ENCODE measurements around the gene NOTO. TPM values are rescaled to one million over a fixed set of nuclear protein-coding genes. Genes with fewer than 3 reads are reported as not detected.
A peak's percentile ranks its signal among the peaks of the same experiment; 100 is the strongest.

NOTO gene
- total RNA-seq, 2 donors from 2014 or later, result not detected

- no peak overlapping the region for H3K27ac ChIP-seq
- intact Hi-C loops (cut with DNase I), result no loop called here
- no peaks in the 10 kb centered on the region for H3K4me1 ChIP-seq
Observed at GRCh38 chr2:73235315-73236028, 33.1 kb downstream of the NOTO start.

GRCh38 chr2:73237168-73237567 lies 34.8 kb downstream of the NOTO start:
- intact Hi-C loops (cut with DNase I), result no loop called here
- no peak for DNase-seq
- no peaks in the 10 kb centered on the region for H3K36me3 ChIP-seq
- H3K27me3 ChIP-seq, result no peaks in the 10 kb centered on the region
- no peak overlapping the region for H3K4me3 ChIP-seq
- H3K9ac ChIP-seq (ENCODE audit: low read depth in 2 of 2, low read length in 2 of 2), result no peak overlapping the region
- no peak for TF ChIP-seq CTCF (IDR thresholded peaks at IDR 0.05)
- no peaks in the 10 kb centered on the region for H3K4me1 ChIP-seq
- H3K9me3 ChIP-seq, result no peaks in the 10 kb centered on the region
- no peak overlapping the region for H3K27ac ChIP-seq

More at GRCh38 chr2:73235315-73236028, 33.1 kb downstream of the NOTO start:
- no peak for DNase-seq
- no peaks in the 10 kb centered on the region for H3K36me3 ChIP-seq
- no peaks in the 10 kb centered on the region for H3K27me3 ChIP-seq
- H3K9me3 ChIP-seq, result no peaks in the 10 kb centered on the region
- TF ChIP-seq CTCF (IDR thresholded peaks at IDR 0.05), result no peak
- peak overlapping the region; percentile 76 for H3K4me3 ChIP-seq
- H3K9ac ChIP-seq (ENCODE audit: low read depth in 2 of 2, low read length in 2 of 2), result peak overlapping the region; percentile 82 to 99

- no peak for TF ChIP-seq CTCF (IDR thresholded peaks at IDR 0.05)
- Histone ChIP-seq H3K4me1 (no peaks in the 10 kb centered on the region), H3K9ac (ENCODE audit: low read depth in 2 of 2, low read length in 2 of 2) (no peak overlapping the region), H3K36me3 (peaks cover 7% of the 10 kb centered on the region), H3K27ac (no peak overlapping the region), H3K27me3 (no peaks in the 10 kb centered on the region), H3K4me3 (no peak overlapping the region), H3K9me3 (no peaks in the 10 kb centered on the region)
- intact Hi-C loops (cut with DNase I), result no loop called here
- no peak for DNase-seq
Observed at GRCh38 chr2:73238149-73238548, 35.8 kb downstream of the NOTO start.

- no peaks in the 10 kb centered on the region for H3K9me3 ChIP-seq
- no peak overlapping the region for H3K27ac ChIP-seq
- H3K36me3 ChIP-seq, result peaks cover 11% of the 10 kb centered on the region
- H3K4me1 ChIP-seq, result no peaks in the 10 kb centered on the region
- no peak overlapping the region for H3K4me3 ChIP-seq
- TF ChIP-seq CTCF (IDR thresholded peaks at IDR 0.05), result no peak
- no peak overlapping the region for H3K9ac ChIP-seq (ENCODE audit: low read depth in 2 of 2, low read length in 2 of 2)
- intact Hi-C loops (cut with DNase I), result no loop called here
- DNase-seq, result no peak
- H3K27me3 ChIP-seq, result no peaks in the 10 kb centered on the region
Observed at GRCh38 chr2:73238976-73239375, 36.6 kb downstream of the NOTO start.

GRCh38 chr2:73239776-73240175 lies 37.4 kb downstream of the NOTO start:
- H3K4me1 ChIP-seq, result no peaks in the 10 kb centered on the region
- H3K27ac ChIP-seq, result no peak overlapping the region
- DNase-seq, result no peak
- H3K9ac ChIP-seq (ENCODE audit: low read depth in 2 of 2, low read length in 2 of 2), result no peak overlapping the region
- peaks cover 19% of the 10 kb centered on the region for H3K36me3 ChIP-seq
- no peak for TF ChIP-seq CTCF (IDR thresholded peaks at IDR 0.05)
- H3K27me3 ChIP-seq, result no peaks in the 10 kb centered on the region
- intact Hi-C loops (cut with DNase I), result no loop called here
- H3K4me3 ChIP-seq, result no peak overlapping the region
- no peaks in the 10 kb centered on the region for H3K9me3 ChIP-seq

All from colonic mucosa (tissue), 4 donors.